HG03342 (cell line): ENCODE results near the gene RBM38.

ENCODE experiments used
- ATAC-seq: cut with Tn5 transposase; IDR thresholded peaks from one replicate; pipeline ENCODE4 v1.9.1; 2021; ENCODE audit warnings: mild to moderate bottlenecking, moderate library complexity; ENCODE audit not compliant: unreplicated experiment

Gene RBM38

DNA sequence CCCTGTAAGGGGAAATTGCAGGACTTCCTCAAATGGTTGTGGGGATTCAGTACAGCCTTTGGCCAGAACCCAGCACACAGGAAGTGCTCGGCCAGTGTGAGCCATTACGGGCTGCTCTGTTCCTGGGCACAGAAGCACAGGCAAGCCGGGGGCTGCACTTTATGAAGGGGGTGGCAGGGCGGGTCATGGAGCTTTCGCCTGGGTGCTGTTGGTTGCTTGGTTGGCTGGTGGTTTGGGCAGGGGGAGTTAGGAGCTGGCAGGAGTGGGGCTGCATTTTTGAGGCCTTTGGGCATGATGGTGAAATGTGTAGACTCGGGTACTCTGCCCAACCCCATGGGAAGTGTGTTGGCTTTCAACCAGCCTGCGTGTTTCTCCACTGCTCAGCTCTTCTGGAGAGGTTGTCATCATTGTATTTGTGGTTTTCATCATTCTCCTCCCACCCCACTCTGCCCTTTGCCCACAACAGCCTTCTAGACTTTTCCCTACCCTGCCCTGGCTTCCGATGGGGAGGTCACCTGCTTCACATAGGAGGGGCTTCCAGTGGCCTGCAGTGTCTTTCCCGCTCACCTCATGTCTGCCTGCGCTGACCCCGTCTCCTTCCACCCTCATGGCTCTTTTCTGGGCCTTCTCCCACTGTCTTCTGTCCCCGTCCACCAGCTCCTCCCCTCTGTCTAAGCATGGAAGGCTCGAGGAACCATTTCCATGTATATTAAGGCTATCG, 16.1 kb upstream of the RBM38 start:
- ATAC-seq = no peak

DNA sequence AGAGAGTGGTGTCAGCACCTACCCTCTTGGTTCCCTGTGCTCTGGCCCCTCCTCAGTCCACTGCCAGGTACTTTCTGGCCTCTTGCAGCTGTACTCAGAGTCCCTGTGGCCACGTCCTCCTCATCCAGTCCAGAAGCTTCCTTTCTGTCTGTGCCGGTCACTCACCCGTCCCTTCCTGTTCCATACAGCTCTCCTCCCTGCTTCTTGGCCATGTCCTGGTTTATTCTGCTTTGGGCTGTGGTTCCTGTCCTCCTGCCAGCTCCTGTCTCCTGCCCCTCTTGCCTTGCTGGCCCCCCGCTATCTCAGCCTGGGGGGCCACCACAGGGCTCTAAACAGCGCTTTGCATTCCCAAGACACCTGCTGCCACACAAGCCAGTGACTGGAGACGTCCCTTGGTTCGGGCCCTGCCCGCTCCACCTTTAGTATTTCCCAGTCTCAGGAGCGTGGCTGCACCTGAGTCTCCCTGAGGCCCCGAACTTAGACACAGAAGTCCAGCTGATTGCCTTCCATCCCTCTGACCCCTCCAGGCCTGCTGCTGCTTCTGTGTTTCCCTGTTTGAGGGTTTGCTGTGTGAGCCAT, 15.5 kb upstream of the RBM38 start:
- ATAC-seq = no peak

DNA sequence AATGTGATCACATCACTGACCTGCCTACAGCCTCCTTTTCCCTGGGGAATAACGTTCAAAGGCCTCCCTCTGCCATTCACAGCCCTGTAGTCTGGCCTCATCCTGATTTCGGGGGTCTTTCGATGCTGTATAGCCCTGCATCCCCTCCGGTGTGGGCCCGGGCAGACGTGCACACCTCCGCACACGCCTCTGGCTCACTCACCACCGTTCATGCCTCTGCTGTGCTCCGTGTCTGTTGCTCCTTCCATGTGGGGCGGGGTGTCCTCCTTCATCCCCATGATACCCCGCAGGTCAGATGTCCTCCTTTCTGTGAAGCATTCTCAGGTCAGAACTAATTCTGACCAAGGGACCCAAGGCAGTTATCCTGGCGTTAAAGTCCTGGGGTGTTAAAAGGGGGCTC, 13.8 kb upstream of the RBM38 start:
- no peak for ATAC-seq

DNA sequence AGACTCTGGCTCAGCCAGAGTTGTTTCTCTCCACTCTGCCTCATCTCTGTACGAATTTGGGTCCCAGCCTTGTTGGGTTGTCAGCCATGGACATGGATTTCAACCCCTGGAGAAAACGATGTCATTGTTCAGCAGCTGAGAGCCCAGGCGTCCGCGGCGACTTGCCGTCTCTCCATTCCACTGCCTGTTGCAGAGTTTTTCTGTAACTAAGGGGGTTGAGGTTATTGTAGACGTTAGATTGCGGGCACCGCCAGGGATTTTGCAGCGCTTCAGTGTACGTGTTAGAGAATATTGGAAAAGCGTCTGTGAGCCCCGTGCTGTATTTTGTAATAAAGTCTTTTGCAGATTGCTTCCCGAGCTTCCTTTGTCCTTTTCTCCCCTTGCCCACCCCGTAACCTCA, 13.1 kb upstream of the RBM38 start:
- ATAC-seq = no peak

DNA sequence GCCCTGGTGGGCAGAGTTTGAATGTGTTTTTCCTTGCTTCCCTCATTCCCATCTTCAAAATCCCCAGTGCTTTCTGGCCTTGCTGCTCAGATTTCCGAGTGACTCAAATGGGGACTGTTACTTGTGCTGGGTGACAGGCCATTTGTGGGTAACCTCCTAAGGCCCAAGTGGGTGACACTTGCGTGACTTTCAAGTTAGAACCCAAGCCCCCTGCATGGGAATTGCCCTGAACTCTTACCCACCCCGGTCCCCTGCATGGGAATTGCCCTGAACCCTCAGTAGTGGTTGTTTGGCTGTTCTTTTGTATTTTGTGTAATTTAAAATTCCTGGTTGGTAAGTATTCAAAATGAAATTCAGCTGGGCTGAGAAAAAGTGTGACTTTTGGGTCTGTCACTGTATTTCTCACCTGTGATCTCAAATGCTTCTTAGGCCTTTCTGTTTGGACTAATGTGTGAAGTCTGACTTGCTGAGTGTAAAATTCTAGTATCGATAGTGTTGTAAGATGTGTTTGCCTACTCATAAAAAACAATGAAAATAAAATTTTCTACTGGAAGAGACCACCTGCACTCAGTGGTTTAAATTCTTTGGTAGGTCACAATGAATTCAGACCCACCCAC, 12.4 kb upstream of the RBM38 start:
- ATAC-seq = no peak

DNA sequence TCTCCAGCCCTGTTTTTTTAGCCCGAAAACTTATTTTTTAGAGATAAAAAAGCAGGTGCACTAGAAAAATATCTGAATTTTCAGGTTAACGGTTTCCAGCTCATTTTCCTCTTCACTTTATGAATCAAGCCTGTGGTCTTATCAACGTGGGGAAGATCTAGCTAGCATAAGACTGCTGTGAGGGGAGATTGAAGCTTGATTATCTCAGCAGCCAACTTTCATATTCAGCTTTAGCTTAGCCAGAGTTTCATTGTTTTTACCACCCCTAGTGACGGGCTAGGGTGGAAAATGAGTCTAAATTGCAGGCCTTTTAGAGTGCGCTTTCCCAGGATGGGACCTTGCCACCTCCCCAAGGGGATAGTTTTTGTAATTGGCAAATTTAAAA, 11.9 kb upstream of the RBM38 start:
- no peak for ATAC-seq

DNA sequence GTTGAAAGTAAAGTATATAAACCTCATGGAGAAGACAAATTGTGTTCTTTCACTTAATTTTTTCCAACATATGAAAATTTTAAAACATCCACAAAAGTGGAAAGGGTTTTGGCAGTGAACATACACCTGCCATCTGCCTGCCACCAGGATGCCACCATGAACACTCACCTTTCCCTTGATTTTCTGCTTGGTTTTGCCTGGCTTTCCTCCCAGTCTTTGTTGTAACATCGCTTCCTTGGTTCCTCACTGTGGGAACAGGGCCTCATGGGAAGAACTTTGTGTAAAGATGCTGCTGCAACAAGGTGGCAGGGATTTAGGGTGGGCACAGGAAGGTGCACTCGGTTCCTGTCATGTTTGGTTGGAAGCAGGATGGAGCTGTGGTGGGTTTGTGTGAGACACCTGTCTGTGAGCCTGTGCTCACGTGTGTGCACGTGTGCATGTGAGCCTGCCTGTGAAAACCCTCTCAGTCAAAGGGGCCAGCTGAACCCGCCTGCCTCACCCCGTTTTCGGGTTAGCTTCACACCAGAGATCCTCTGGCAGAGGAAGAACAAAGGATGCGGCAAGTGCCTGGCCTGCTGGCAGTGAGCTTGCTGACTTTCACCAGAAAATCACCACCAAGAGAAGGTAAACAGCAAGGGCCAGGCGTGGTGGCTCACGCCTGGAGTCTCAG, 11.0 kb upstream of the RBM38 start:
- no peak for ATAC-seq

DNA sequence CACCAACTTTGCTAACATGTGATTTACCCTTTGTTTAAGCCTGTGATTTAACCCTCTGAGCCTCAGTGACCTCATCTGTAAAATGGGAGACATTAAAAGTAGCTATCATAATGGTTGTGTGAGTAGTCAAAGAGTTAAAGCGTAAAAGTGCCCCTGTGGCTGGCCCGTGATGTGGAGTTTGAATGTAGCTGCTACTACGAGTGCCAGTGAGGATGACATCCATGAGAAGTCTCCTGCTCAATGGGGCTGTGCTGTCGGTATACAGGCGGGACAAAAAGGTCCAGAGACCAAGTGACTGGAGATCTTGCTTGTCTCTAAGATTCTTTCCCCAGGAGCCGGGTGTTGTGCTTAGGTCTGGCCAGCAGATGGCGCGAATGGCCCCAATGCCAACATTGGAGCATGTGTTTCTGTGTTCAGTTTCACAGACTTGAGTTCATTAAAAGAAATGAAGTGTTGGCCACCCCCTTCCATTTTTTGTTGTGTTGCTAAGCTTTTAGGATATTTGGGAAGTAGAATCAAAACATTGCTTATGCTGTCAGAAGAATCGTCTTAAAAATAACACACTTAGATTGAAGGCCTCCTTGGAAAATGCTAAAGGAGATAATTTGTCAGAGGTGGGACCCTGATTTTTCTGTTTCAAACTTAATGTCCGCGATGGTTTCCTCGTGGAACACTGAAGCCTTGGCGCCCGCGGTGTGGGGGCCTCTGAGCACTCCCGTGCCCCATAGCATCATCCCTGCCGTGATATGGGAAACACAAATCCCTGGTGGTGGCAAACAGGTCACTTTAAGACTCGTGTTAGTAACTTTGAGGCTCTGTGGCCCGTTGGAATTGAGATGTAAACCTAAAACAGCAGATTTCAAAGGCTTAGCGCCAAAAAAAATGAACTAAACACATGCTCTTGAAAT, 9.3 kb upstream of the RBM38 start:
- ATAC-seq = no peak

DNA sequence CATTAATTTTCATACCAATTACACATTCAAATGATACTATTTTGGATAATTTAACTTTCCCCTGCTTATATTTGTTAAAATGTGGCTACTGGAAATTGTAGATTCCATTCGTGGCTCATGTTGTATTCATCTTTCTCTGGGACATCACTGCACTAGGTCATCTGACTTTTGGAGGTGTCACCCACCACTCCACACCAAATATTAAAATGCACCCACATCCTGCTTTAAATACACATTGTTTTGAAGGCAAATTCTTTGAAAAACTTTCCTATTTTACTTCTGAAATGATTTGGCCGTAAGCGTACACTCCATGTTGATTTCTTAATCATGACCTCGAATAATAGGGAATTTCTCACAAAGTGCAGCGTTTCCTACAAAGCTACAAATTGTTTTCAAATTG, 8.7 kb upstream of the RBM38 start:
- no peak for ATAC-seq

DNA sequence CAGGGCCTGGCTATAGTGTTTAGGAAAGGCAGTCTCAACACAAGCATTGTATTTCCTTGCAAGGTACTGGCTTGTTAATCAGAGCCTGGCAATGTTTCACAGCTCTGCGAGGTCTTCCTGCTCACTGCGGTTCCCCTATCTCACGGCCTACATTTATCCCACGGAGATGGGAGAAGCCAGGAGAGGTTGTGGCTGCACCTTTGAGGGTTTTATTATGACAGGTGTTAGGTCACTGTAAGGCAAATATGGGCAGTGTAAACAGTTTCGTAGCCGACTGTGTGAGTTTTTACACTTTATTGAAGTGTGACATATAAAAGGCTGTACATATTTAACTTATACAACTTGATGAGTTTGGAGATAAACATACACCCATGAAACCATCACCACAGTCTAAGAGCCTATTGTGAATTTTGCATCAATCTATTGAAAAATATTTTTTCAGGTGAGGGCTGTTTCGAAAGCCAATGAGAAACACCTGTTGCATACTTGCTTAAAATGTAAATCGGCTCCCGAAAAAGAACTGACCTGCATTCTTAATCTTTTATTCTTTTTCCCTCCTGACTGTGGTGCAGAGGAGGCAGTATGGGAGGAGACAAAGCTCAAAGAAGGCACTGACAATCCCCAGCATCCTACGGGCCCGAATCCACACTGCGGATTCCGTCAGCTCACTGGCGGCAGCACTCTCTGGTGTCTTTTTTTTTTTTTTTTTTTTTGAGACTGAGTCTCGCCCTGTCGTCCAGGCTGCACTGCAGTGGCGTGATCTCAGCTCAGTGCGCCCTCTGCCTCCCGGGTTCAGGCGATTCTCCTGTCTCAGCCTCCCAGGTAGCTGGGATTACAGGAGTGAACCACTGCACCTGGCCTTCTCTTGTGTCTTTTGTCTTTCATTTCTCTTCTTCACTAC, 7.5 kb upstream of the RBM38 start:
- no peak for ATAC-seq

DNA sequence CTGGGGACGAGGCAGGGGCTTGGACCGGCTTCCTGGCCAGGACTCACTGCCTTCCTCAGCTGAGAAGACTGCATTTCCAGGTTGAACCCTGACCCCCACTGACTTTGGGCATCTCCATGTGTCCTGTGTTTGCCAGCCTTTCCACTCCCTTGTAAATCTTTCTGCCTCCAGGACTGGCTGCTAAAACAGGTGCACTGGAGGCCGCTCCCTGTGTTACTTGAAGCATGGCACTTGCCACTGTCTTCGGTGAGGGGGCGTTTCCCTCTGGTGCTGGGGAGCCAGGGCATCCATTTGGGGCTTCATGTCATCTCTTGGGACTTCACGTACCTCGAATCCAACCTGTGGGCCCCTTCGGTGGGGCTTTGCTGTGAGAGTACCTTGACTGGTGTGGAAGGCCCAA, 6.7 kb upstream of the RBM38 start:
- ATAC-seq = no peak

DNA sequence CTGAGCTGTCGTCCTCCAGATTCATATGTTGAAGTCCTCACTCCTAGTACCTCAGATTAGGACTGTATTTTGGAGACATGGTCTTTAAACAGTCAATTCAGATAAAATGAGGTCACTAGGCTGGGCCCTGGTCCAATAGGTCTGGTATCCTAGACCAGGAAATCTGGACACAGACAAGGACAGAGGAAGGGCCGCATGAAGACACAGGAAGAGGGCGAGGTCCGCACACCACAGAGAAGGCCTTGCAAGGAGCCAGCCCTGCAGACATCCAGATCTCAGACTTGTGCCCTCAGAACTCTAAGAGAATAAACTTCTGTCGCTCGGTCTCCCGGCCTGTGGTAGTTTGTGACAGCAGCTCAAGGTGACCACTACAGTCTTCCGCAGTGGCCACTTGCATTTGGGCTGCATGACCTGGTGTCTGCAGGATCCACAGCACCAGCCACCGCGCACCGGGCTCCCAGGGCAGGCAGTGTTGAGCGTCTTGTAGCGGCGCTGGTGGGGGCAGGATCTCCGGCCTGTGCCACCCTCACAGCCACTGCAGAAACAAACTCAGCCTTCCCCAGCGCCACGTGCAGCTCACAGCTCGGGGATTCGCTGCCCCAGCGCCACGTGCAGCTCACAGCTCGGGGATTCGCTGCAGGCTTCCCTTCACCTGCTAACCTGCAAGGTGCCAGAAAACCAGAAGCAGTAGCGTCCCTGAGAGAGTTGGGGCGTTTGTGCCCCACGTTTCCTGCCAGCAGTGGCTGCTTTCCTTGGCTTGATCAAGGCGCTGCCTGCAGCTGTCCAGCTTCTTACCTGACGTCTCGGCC, 6.0 kb upstream of the RBM38 start:
- ATAC-seq = no peak

DNA sequence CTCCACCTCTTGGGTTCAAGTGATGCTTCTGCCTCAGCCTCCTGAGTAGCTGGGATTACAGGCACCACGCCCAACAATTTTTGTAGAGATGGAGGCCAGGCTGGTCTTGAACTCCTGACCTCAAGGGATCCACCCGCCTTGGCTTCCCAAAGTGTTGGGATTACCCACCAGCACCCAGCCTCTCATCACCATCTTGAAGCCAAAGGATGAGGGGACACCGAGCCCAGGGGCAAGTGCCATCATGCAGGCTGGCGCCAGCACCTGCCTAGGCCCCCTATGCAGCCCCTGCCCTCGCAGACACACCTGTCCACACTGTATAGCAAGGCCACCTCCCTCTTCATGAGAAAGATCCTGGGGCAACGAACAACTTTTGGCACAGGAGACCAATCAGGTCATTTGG, 5.3 kb upstream of the RBM38 start:
- ATAC-seq = no peak

DNA sequence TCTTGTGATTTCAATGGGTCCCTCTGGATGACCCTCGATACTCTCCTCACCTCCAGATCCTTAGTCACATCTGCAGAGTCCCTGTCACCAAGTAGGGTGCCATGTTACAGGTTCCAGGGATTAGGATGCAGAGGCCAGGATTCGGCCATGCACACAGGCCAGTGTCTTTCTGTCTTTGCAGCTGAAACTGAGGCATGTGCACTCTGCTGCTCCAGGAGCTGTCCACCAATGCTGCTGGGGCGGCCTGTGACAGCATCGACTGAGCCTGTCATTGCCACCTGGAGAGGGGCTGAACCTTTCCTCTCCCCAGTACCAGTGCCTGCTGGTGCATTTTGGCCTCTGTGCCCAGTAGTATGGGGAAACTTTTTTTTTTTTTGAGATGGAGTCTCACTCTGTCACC, 4.4 kb upstream of the RBM38 start:
- ATAC-seq = no peak

DNA sequence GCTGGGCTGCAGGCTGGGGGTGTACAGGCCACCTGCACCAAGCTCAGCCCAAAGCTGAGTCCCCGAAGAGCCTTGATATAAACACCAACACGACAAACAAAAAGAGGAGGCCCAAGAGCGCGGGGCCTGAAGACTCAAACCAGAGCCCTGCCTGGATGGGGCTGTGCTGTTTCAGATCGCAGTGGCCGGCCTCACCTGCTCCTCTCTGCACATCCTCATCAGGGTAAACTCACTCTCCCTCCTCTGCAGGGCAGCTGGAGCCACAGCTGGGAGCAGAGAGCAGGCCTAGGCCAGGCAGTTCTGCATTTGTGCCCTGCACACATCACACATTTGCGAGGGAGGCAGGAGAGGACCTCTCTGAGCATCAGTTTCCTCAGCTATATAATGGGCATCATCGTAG, 3.7 kb upstream of the RBM38 start:
- ATAC-seq = no peak

DNA sequence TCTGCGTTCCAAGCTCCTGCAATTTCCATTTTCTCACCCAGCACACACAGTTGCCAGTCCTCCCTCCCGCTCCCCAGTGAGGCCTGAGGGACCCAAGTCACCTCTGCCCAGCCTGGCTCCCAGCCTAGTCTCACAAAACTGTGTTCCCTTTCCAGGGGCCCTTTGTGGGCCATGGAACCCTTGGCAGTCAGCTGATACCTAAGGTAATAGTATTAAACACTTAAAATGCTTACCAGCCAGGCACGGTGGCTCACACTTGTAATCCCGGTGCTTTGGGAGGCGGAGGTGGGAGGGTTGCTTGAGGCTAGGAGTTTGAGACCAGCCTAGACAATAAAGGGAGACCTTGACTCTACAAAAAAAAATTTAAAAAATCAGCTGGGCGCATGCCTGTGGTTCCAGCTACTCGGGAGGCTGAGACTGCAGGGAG, 3.2 kb upstream of the RBM38 start:
- no peak for ATAC-seq

DNA sequence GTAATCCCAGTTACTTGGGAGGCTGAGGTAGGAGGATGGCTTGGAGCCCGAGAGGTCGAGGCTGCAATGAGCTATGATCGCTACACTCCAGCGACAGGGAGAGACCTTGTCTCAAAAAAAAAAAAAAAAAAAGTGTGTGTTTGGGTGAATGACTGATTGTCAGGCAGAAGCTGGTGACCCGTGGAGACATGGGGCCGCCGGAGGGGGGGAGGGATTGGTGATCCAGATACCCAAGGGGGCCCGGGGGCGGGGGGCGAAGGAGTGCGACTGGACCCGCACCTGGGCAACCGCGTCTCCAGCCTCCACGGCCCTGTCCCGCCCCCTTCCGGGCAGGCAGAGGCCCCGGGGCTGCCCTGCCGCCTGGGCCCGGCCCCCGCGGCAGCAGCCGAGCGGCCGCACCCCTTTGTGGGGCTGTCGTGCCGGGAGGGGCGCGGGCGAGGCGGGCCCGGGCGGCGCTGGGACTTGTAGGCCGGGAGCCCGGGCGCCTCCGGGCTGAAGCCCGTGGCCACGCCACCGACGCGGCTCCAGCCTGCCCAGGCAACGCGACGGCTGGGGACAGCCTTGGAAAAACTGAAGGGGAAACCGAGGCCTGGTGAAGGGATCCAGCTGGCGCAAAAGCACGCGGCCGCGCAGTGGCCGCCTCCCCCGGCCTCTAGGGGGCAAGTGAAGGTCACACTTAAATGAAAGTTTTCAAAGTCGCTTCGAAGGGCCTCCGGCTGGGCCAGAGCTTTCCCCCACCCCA, 2.1 kb upstream of the RBM38 start:
- peak; percentile 27 for ATAC-seq
